Esophagus muscularis mucosa (tissue), 4 donors: ENCODE data around the gene SDK1. TPM values are rescaled to one million over a fixed set of nuclear protein-coding genes. Genes with fewer than 3 reads are reported as not detected.
"Not testable (repeated sequence)": the region's sequence is repeated elsewhere in the genome, so short reads cannot be mapped to it uniquely, and the experiment has no call there.

Experiments
- DNase-seq: peaks from one replicate; pipeline ENCODE4 v3.0.0-alpha.2; 2017; ENCODE audit errors: extremely low spot score
- H3K27ac ChIP-seq, 4 donors: fragments of 200-600 bp; sonication (generic); replicated peaks in 1 of 4; 1 replicate in 3 of 4; 2 replicates in 1 of 4; pipeline ENCODE4 v1.5.1; 2016 to 2019; ENCODE audit warnings: mild to moderate bottlenecking in 1 of 4
- H3K27me3 ChIP-seq, 4 donors: fragments of 200-600 bp; sonication (generic); one replicate each; pipeline versions ENCODE4 v1.5.1 to v1.6.0; 2016 to 2019
- H3K36me3 ChIP-seq, 4 donors: fragments of 200-600 bp; sonication (generic); one replicate each; pipeline ENCODE4 v1.5.1; 2016 to 2019
- H3K4me1 ChIP-seq, 4 donors: fragments of 200-600 bp; sonication (generic); one replicate each; pipeline ENCODE4 v1.5.1; 2016 to 2019
- H3K4me3 ChIP-seq, 4 donors: fragments of 200-600 bp; sonication (generic); 1 replicate in 2 of 4; 2 replicates in 2 of 4; pipeline ENCODE4 v1.5.1; 2016 to 2019; ENCODE audit warnings: mild to moderate bottlenecking in 4 of 4, moderate library complexity in 1 of 4
- H3K9me3 ChIP-seq, 4 donors: fragments of 200-600 bp; sonication (generic); 1 replicate in 3 of 4; 2 replicates in 1 of 4; pipeline ENCODE4 v1.5.1; 2016 to 2019
- EP300 ChIP-seq: sonication (generic); formaldehyde crosslinking; IDR thresholded peaks from one replicate; pipeline ENCODE4 v1.6.1; 2017; ENCODE audit warnings: antibody characterized with exemption
- POLR2A ChIP-seq: fragments of 450-650 bp; IDR thresholded peaks from one replicate; pipeline ENCODE4 v1.6.1; 2017; ENCODE audit warnings: antibody characterized with exemption, moderate library complexity, mild to moderate bottlenecking, low read depth
- POLR2AphosphoS5 ChIP-seq, 2 donors: sonication (generic); formaldehyde crosslinking; IDR thresholded peaks; one replicate each; pipeline ENCODE4 v1.6.1; 2017; ENCODE audit warnings: antibody characterized with exemption in 2 of 2
- WGBS: methylation state at CpG from one replicate; pipeline ENCODE4 v1.1.5; 2018; 5-methylcytosine and 5-hydroxymethylcytosine counted together
- intact Hi-C: fragments of 100-400 bp; cut with DNase I; formaldehyde crosslinking; loops from one replicate; pipeline ENCODE4 v1.15.1; 2023
- total RNA-seq, 4 donors: library from RNA; depleted of rRNA; stranded (reverse); fragments of >200 nt; gene quantifications; one replicate each; pipeline versions ENCODE4 v1.1.0 to v1.2.1, GENCODE V29; 2016
- TF ChIP-seq, protein P1 (sequence below), 3 experiments: fragments of 200-600 bp in 2 of 3; fragments of 450-650 bp in 1 of 3; sonication (generic) in 2 of 3; IDR thresholded peaks; one replicate each; pipeline ENCODE4 v1.5.1; 2017 to 2019; ENCODE audit warnings: antibody characterized with exemption in 3 of 3, mild to moderate bottlenecking in 2 of 3, moderate library complexity in 1 of 3

SDK1 gene
- total RNA-seq, 4 donors from 2014 or later = 7.8 to 18.6 (median 12.0) TPM

- TF ChIP-seq POLR2AphosphoS5 (IDR thresholded peaks at IDR 0.05) = no peak
- TF ChIP-seq POLR2A = no peak
- TF ChIP-seq, protein P1, sequence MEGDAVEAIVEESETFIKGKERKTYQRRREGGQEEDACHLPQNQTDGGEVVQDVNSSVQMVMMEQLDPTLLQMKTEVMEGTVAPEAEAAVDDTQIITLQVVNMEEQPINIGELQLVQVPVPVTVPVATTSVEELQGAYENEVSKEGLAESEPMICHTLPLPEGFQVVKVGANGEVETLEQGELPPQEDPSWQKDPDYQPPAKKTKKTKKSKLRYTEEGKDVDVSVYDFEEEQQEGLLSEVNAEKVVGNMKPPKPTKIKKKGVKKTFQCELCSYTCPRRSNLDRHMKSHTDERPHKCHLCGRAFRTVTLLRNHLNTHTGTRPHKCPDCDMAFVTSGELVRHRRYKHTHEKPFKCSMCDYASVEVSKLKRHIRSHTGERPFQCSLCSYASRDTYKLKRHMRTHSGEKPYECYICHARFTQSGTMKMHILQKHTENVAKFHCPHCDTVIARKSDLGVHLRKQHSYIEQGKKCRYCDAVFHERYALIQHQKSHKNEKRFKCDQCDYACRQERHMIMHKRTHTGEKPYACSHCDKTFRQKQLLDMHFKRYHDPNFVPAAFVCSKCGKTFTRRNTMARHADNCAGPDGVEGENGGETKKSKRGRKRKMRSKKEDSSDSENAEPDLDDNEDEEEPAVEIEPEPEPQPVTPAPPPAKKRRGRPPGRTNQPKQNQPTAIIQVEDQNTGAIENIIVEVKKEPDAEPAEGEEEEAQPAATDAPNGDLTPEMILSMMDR (IDR thresholded peaks at IDR 0.05) = no peak
- no peak for TF ChIP-seq EP300
- 62% methylated on average over 14 of the region's 15 CpGs for WGBS
- no peak for DNase-seq
These were observed 956.4 kb downstream of the SDK1 start for GRCh38 chr7:4257146-4258111.

DNA sequence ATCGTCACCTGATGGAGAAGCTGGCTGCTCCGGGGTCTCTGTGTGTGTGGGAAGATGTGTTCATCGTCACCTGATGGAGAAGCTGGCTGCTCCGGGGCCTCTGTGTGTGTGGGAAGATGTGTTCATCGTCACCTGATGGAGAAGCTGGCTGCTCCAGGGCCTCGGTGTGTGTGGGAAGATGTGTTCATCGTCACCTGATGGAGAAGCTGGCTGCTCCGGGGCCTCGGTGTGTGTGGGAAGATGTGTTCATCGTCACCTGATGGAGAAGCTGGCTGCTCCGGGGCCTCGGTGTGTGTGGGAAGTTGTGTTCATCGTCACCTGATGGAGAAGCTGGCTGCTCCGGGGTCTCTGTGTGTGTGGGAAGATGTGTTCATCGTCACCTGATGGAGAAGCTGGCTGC is 959.1 kb downstream of the SDK1 start:
- DNase-seq, H3K27ac ChIP-seq, H3K9me3 ChIP-seq, intact Hi-C loops, H3K36me3 ChIP-seq, H3K4me3 ChIP-seq: not testable (repeated sequence)
- WGBS = 80% methylated on average over 15 of the region's 15 CpGs
- H3K4me1 ChIP-seq = peaks cover 0 to 30% (median 28%) of the 10 kb centered on the region in 4 donors
- H3K27me3 ChIP-seq = peaks cover 0 to 44% (median 0%) of the 10 kb centered on the region in 4 donors

More at GRCh38 chr7:4257146-4258111, 956.4 kb downstream of the SDK1 start:
- intact Hi-C loops = no loop called here
- peaks cover 0 to 30% (median 28%) of the 10 kb centered on the region in 4 donors for H3K4me1 ChIP-seq
- H3K27me3 ChIP-seq = peaks cover 0 to 28% (median 0%) of the 10 kb centered on the region in 4 donors
- H3K4me3 ChIP-seq = peak overlapping the region in 1 of 4 donors; percentile 15
- no peak overlapping the region for H3K27ac ChIP-seq
- H3K9me3 ChIP-seq = peaks cover 0 to 10% (median 0%) of the 10 kb centered on the region in 4 donors
- H3K36me3 ChIP-seq = no peaks in the 10 kb centered on the region

DNA sequence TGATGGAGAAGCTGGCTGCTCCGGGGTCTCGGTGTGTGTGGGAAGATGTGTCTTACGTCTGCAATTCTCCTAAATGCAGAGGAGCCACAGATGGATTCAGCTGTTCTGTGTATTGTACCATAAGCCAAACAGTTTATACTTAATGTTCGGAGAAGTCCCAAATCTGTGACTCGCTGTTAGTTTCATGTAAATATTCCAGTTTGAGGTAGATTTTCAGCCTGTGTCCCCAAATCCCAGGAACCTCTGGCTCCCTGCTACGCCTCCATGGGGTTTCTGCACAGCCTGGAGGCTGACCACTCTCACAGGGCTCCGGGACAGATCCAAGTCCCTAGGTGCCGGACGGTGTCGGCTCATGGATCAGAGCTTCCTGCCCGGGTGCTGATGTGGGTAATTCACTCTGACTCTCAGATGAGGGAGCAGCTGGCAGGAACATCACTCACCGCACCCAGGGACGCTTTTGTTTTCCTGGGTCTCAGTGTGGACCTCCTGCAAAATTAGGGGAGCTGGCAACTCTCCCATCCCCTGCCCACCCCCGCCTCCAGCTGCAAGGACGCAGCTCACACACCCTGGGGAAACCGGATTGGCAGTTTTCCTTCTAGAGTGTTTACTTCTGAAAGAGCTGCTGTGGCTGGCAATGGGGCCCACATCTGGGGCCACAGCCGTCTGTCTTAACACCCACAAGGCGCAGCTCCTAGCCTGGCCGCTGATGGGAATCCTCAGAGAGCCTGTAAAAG is 960.0 kb downstream of the SDK1 start:
- H3K9me3 ChIP-seq = no peaks in the 10 kb centered on the region
- 46% methylated on average over 11 of the region's 19 CpGs for WGBS
- no peaks in the 10 kb centered on the region for H3K36me3 ChIP-seq
- no peak for DNase-seq
- intact Hi-C loops = no loop called here
- peaks cover 0 to 29% (median 27%) of the 10 kb centered on the region in 4 donors for H3K4me1 ChIP-seq
- peaks cover 0 to 52% (median 0%) of the 10 kb centered on the region in 4 donors for H3K27me3 ChIP-seq
- TF ChIP-seq, protein P1 (IDR thresholded peaks at IDR 0.05) = no peak
- TF ChIP-seq POLR2A = no peak
- TF ChIP-seq EP300 = no peak
- no peak for TF ChIP-seq POLR2AphosphoS5 (IDR thresholded peaks at IDR 0.05)
- no peak overlapping the region for H3K4me3 ChIP-seq
- no peak overlapping the region for H3K27ac ChIP-seq

DNA sequence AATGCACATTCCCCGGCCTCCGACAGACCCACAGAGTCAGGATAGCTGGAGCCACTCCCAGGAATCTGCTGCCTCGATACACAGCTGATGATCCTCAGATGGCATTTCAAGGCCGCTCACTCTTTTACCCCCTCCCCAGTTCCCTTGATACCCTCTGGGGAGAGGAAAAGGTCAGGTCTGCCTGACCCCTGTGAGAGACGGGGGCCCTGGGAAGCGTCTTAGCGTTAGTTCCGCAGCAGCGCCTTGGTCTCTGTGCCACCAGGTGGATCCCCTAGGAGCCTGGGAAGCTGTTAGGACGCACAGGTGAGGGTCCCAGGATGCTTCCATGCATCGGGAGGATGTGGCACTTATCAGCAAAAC is 960.5 kb downstream of the SDK1 start:
- no peak for DNase-seq
- H3K4me3 ChIP-seq = no peak overlapping the region
- intact Hi-C loops = no loop called here
- 71% methylated on average over 8 of the region's 11 CpGs for WGBS
- H3K9me3 ChIP-seq = no peaks in the 10 kb centered on the region
- peaks cover 0 to 24% (median 22%) of the 10 kb centered on the region in 4 donors for H3K4me1 ChIP-seq
- no peak overlapping the region for H3K27ac ChIP-seq
- H3K36me3 ChIP-seq = no peaks in the 10 kb centered on the region
- peaks cover 0 to 52% (median 0%) of the 10 kb centered on the region in 4 donors for H3K27me3 ChIP-seq
- TF ChIP-seq, protein P1 (IDR thresholded peaks at IDR 0.05) = no peak
- TF ChIP-seq EP300 (no peak), POLR2A (no peak), POLR2AphosphoS5 (IDR thresholded peaks at IDR 0.05) (no peak)

DNA sequence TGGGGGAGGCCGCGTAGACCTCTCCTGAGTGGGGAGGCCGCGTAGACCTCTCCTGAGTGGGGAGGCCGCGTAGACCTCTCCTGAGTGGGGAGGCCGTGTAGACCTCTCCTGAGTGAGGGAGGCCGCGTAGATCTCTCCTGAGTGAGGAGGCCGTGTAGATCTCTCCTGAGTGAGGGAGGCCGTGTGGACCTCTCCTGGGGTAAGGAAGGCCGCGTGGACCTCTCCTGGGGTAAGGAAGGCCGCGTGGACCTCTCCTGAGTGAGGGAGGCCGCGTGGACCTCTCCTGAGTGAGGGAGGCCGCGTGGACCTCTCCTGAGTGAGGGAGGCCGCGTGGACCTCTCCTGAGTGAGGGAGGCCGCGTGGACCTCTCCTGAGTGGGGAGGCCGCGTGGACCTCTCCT is 963.2 kb downstream of the SDK1 start:
- Histone ChIP-seq H3K27me3 (peaks cover 0 to 72% (median 0%) of the 10 kb centered on the region in 4 donors), H3K4me1 (peaks cover 0 to 13% (median 10%) of the 10 kb centered on the region in 4 donors)
- H3K36me3 ChIP-seq, DNase-seq, H3K4me3 ChIP-seq, intact Hi-C loops, H3K9me3 ChIP-seq, H3K27ac ChIP-seq: not testable (repeated sequence)
- 91% methylated on average over 21 of the region's 25 CpGs for WGBS
